WTC11 (cell line): ENCODE results near the gene CEP126. TPM values are rescaled to one million over a fixed set of nuclear protein-coding genes. Genes with fewer than 3 reads are reported as not detected.

ENCODE experiments used
- ATAC-seq: fragments of 200-7000 bp; cut with Tn5 transposase; 2 replicates; pipeline ENCODE4 v1.10.0; 2021; ENCODE audit warnings: mild to moderate bottlenecking, moderate library complexity
- CTCF ChIA-PET: fragments of 300-600 bp; sonication (Branson Sonifier 250); formaldehyde crosslinking; loops from one replicate; lab custom pipeline; 2021; ENCODE audit warnings: antibody characterized with exemption; lab: Charles Lee
- POLR2A ChIA-PET: fragments of 350-600 bp; sonication (Branson Sonifier 250); formaldehyde crosslinking; loops from one replicate; lab custom pipeline; 2021; ENCODE audit warnings: antibody characterized with exemption; lab: Charles Lee
- DNase-seq: peaks from one replicate; pipeline ENCODE4 v3.0.0; 2021; ENCODE audit warnings: low spot score
- H3K27ac Mint-ChIP-seq: 2 replicates; pipeline ENCODE4 v1.8.0; 2021; ENCODE audit warnings: mixed read lengths
- H3K27me3 Mint-ChIP-seq: 2 replicates; pipeline ENCODE4 v1.8.0; 2021; ENCODE audit warnings: low read depth, mild to moderate bottlenecking, moderate library complexity, mixed read lengths
- H3K36me3 Mint-ChIP-seq: 2 replicates; pipeline ENCODE4 v1.8.0; 2021; ENCODE audit warnings: mixed read lengths
- H3K4me1 Mint-ChIP-seq: 2 replicates; pipeline ENCODE4 v1.8.0; 2022; ENCODE audit warnings: mixed read lengths
- H3K4me3 Mint-ChIP-seq: 2 replicates; pipeline ENCODE4 v1.8.0; 2021; ENCODE audit warnings: mild to moderate bottlenecking, moderate library complexity, mixed read lengths
- H3K9me3 Mint-ChIP-seq: 2 replicates; pipeline ENCODE4 v1.8.0; 2021; ENCODE audit warnings: mixed read lengths
- ATF1 ChIP-seq: sonication (generic); formaldehyde crosslinking; IDR thresholded peaks from 2 replicates; pipeline ENCODE4 v1.8.1; 2023; ENCODE audit warnings: mild to moderate bottlenecking, moderate library complexity, missing genetic modification reagents
- ELF4 ChIP-seq: sonication (generic); formaldehyde crosslinking; IDR thresholded peaks from 2 replicates; pipeline ENCODE4 v1.8.1; 2022; ENCODE audit warnings: low read depth, mild to moderate bottlenecking, moderate library complexity, missing genetic modification reagents
- GABPB1 ChIP-seq: sonication (generic); formaldehyde crosslinking; IDR thresholded peaks from 2 replicates; pipeline ENCODE4 v1.8.1; 2023; ENCODE audit warnings: mild to moderate bottlenecking, missing genetic modification reagents
- GRHL2 ChIP-seq: fragments of 250-450 bp; sonication (Bioruptor Pico); IDR thresholded peaks from 2 replicates; pipeline ENCODE4 v1.8.0; 2022; ENCODE audit warnings: mild to moderate bottlenecking, moderate library complexity; ENCODE audit not compliant: insufficient replicate concordance, severe bottlenecking
- NFYB ChIP-seq: sonication (generic); formaldehyde crosslinking; conservative IDR thresholded peaks from 2 replicates; pipeline ENCODE4 v1.8.0; 2022; ENCODE audit warnings: low read depth, missing genetic modification reagents
- NR2C2 ChIP-seq: sonication (generic); formaldehyde crosslinking; IDR thresholded peaks from 2 replicates; pipeline ENCODE4 v1.8.0; 2022; ENCODE audit warnings: mild to moderate bottlenecking, missing genetic modification reagents
- OVOL2 ChIP-seq: fragments of 250-450 bp; sonication (Bioruptor Pico); IDR thresholded peaks from 2 replicates; pipeline ENCODE4 v1.9.0; 2021; ENCODE audit warnings: mild to moderate bottlenecking, borderline replicate concordance
- SMAD4 ChIP-seq: sonication (generic); formaldehyde crosslinking; IDR thresholded peaks from 2 replicates; pipeline ENCODE4 v1.8.0; 2022; ENCODE audit warnings: mild to moderate bottlenecking, missing genetic modification reagents
- SP1 ChIP-seq: sonication (generic); formaldehyde crosslinking; conservative IDR thresholded peaks from 2 replicates; pipeline ENCODE4 v1.8.1; 2022; ENCODE audit warnings: missing genetic modification reagents
- TCF7 ChIP-seq: sonication (generic); formaldehyde crosslinking; IDR thresholded peaks from 2 replicates; pipeline ENCODE4 v1.8.0; 2022; ENCODE audit warnings: mild to moderate bottlenecking, low read depth, missing genetic modification reagents, moderate library complexity
- ZNF396 ChIP-seq: fragments of 250-450 bp; sonication (Bioruptor Pico); IDR thresholded peaks from 2 replicates; pipeline ENCODE4 v1.8.0; 2021; ENCODE audit warnings: mild to moderate bottlenecking, moderate library complexity, borderline replicate concordance
- ZNF423 ChIP-seq: fragments of 250-450 bp; sonication (Bioruptor Pico); IDR thresholded peaks from 2 replicates; pipeline ENCODE4 v2.1.2; 2022; ENCODE audit warnings: mild to moderate bottlenecking, moderate library complexity
- total RNA-seq: library from RNA; stranded (reverse); gene quantifications from 3 replicates; pipeline ENCODE4 v1.2.3, GENCODE V29; 2021
- TF ChIP-seq, protein P1 (sequence below): sonication (generic); formaldehyde crosslinking; IDR thresholded peaks from 2 replicates; pipeline ENCODE4 v1.8.1; 2023; ENCODE audit warnings: mild to moderate bottlenecking, missing genetic modification reagents, moderate library complexity
- TF ChIP-seq, protein P2 (sequence below): sonication (generic); formaldehyde crosslinking; IDR thresholded peaks from 2 replicates; pipeline ENCODE4 v1.8.1; 2022; ENCODE audit warnings: mild to moderate bottlenecking, moderate library complexity, missing genetic modification reagents
- TF ChIP-seq, protein P3 (sequence below): sonication (generic); formaldehyde crosslinking; IDR thresholded peaks from 2 replicates; pipeline ENCODE4 v1.8.1; 2023; ENCODE audit warnings: mild to moderate bottlenecking, missing genetic modification reagents, moderate library complexity
- TF ChIP-seq, protein P4 (sequence below): sonication (generic); formaldehyde crosslinking; IDR thresholded peaks from 2 replicates; pipeline ENCODE4 v1.8.0; 2022; ENCODE audit warnings: mild to moderate bottlenecking, missing genetic modification reagents
- TF ChIP-seq, protein P5 (sequence below): sonication (generic); formaldehyde crosslinking; conservative IDR thresholded peaks from 2 replicates; pipeline ENCODE4 v1.8.1; 2022; ENCODE audit warnings: mild to moderate bottlenecking, missing genetic modification reagents
- TF ChIP-seq, protein P6 (sequence below): fragments of 250-450 bp; sonication (Bioruptor Pico); conservative IDR thresholded peaks from 2 replicates; pipeline ENCODE4 v1.9.0; 2021; ENCODE audit warnings: mild to moderate bottlenecking
- TF ChIP-seq, protein P7 (sequence below): fragments of 250-450 bp; sonication (Bioruptor Pico); IDR thresholded peaks from 2 replicates; pipeline ENCODE4 v1.9.0; 2021; ENCODE audit warnings: mild to moderate bottlenecking

Gene CEP126
- total RNA-seq, 1 experiment from 2014 or later = 2.4 TPM

DNA sequence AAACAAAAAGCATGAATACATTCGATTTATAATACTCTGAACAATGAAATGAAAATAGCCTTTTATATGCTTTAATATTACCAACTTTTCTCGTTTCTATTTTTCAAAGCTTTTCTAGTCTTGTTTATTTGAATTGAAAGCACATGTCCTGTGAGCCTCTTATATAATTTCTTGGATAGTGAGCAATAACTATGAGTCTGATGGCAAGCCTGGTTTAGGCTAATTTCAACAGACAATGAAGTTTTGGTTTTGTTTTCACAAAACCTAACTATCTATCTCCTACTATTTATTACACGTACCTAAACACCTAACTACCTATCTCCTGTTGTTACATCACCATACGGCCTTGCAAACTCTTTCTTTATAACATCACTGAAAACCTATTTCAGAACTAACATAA lies 29.2 kb upstream of the CEP126 start:
- no peaks in the 10 kb centered on the region for H3K27me3 Mint-ChIP-seq
- H3K9me3 Mint-ChIP-seq = peaks cover 5% of the 10 kb centered on the region; the same call in 1 of the 2 replicates
- DNase-seq (no peak), ATAC-seq (no peak)
- H3K27ac Mint-ChIP-seq = no peak overlapping the region
- no peaks in the 10 kb centered on the region for H3K36me3 Mint-ChIP-seq
- H3K4me3 Mint-ChIP-seq = no peak overlapping the region
- no peak for TF ChIP-seq OVOL2
- TF ChIP-seq, protein P1, sequence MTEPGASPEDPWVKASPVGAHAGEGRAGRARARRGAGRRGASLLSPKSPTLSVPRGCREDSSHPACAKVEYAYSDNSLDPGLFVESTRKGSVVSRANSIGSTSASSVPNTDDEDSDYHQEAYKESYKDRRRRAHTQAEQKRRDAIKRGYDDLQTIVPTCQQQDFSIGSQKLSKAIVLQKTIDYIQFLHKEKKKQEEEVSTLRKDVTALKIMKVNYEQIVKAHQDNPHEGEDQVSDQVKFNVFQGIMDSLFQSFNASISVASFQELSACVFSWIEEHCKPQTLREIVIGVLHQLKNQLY = no peak
- POLR2A ChIA-PET = no interaction called here
- CTCF ChIA-PET = no interaction called here
- H3K4me1 Mint-ChIP-seq = no peaks in the 10 kb centered on the region

DNA sequence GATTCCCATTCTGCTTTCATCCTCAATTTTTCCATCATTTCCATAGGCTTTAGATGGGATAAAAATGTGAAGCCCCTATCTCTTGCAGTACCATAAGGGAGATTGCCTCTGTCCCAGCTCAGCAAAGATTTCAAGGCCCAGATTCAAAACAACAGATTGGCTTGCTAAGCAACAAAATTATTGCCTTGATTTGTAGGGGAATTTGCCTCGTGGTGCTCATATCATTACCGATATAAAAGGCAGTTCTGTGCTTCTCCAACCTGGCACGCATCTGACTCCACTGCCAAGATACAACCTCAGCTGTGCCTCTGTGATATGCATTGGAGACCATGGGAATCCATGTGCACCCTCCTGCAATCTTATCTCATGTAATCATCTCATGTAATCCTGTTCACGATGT lies 25.0 kb upstream of the CEP126 start:
- Mint-ChIP-seq H3K4me1 (no peaks in the 10 kb centered on the region), H3K4me3 (no peak overlapping the region), H3K27ac (no peak overlapping the region), H3K9me3 (peaks cover 5% of the 10 kb centered on the region; the same call in 1 of the 2 replicates), H3K27me3 (no peaks in the 10 kb centered on the region), H3K36me3 (no peaks in the 10 kb centered on the region)
- CTCF ChIA-PET = interaction anchor here (0.7 kb wide), 1 partner anchor 10 kb away, joined by 3 read pairs; no protein-coding TSS in a partner anchor
- POLR2A ChIA-PET = no interaction called here
- ATAC-seq (no peak), DNase-seq (no peak)
- TF ChIP-seq, protein P2, sequence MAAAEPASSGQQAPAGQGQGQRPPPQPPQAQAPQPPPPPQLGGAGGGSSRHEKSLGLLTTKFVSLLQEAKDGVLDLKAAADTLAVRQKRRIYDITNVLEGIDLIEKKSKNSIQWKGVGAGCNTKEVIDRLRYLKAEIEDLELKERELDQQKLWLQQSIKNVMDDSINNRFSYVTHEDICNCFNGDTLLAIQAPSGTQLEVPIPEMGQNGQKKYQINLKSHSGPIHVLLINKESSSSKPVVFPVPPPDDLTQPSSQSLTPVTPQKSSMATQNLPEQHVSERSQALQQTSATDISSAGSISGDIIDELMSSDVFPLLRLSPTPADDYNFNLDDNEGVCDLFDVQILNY = no peak
- TF ChIP-seq SP1 (CRISPR knock-in tag) (no peak), SMAD4 (CRISPR knock-in tag) (no peak), GABPB1 (CRISPR knock-in tag) (no peak), ZNF396 (no peak), NFYB (CRISPR knock-in tag) (no peak), GRHL2 (CRISPR knock-in tag) (no peak), TCF7 (CRISPR knock-in tag) (no peak)
- TF ChIP-seq, protein P1 = no peak
- TF ChIP-seq, protein P3, sequence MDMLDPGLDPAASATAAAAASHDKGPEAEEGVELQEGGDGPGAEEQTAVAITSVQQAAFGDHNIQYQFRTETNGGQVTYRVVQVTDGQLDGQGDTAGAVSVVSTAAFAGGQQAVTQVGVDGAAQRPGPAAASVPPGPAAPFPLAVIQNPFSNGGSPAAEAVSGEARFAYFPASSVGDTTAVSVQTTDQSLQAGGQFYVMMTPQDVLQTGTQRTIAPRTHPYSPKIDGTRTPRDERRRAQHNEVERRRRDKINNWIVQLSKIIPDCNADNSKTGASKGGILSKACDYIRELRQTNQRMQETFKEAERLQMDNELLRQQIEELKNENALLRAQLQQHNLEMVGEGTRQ (CRISPR knock-in tag) = no peak
- TF ChIP-seq, protein P4, sequence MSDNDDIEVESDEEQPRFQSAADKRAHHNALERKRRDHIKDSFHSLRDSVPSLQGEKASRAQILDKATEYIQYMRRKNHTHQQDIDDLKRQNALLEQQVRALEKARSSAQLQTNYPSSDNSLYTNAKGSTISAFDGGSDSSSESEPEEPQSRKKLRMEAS (CRISPR knock-in tag) = no peak

DNA sequence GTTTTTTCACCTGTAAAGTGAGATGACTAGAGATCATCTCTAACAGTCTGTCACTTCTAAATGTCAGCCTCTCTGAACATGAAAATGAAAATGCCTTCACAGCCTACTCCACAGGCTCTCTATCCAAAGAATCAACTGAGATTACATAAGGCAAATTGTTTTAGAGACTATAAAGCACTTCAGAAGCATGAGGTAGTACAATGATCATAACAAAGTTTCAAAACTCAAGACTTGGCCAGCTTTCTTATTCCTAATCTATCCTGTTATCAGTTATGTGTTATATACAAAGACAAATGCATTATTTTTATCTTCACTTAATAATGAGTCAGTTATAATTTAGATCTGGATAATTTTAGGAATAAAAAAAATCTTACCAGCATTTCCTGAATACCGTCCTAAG lies 20.3 kb upstream of the CEP126 start:
- TF ChIP-seq NR2C2 (CRISPR knock-in tag) (no peak), ELF4 (CRISPR knock-in tag) (no peak), ZNF423 (CRISPR knock-in tag) (no peak), ATF1 (CRISPR knock-in tag) (no peak), OVOL2 (no peak)
- TF ChIP-seq, protein P5, sequence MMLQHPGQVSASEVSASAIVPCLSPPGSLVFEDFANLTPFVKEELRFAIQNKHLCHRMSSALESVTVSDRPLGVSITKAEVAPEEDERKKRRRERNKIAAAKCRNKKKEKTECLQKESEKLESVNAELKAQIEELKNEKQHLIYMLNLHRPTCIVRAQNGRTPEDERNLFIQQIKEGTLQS = no peak
- TF ChIP-seq, protein P6, sequence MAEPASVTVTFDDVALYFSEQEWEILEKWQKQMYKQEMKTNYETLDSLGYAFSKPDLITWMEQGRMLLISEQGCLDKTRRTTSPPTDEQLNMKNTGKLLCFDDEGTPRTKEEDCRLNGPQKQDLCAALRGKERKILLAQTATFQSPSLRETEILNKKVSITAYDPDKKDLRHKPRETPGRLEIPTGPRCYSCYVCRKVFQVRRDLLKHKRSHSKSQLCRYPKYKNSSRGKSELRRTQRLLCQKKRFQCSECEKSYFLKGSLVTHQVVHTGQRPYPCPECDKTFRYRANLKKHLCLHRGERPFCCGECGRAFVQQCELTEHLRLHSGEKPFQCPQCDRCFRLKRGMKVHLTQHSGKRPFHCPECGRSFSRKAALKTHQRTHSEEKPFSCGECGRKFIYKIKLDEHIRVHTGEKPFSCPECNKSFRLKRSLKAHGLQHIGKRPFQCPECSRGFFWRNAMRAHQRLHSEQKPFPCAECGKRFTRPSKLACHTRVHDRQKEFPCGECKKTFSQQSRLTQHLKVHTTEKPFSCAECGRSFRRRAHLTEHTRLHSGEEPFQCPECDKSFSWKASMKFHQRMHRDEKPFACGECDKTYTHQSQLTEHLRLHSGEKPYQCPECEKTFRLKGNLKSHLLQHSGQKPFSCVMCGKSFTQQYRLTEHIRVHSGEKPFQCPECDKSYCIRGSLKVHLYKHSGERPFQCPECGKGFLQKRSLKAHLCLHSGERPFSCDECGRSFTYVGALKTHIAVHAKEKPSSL (CRISPR knock-in tag) = no peak
- TF ChIP-seq, protein P1 = no peak
- TF ChIP-seq, protein P7, sequence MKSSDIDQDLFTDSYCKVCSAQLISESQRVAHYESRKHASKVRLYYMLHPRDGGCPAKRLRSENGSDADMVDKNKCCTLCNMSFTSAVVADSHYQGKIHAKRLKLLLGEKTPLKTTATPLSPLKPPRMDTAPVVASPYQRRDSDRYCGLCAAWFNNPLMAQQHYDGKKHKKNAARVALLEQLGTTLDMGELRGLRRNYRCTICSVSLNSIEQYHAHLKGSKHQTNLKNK (CRISPR knock-in tag) = no peak
- TF ChIP-seq, all 79 proteins: peak for 0
- Mint-ChIP-seq H3K4me1 (no peaks in the 10 kb centered on the region), H3K9me3 (no peaks in the 10 kb centered on the region), H3K4me3 (no peak overlapping the region), H3K27ac (no peak overlapping the region), H3K27me3 (no peaks in the 10 kb centered on the region; the same call in 1 of the 2 replicates), H3K36me3 (no peaks in the 10 kb centered on the region)
- POLR2A ChIA-PET = no interaction called here
- ATAC-seq (no peak), DNase-seq (no peak)
- CTCF ChIA-PET = no interaction called here
